BLaER1 treated with 17β-estradiol and CSF1 and Interleukin-3, amounts not matched to agents 10 nM and 100 nM (cell line): ENCODE measurements around the gene CHMP6.

Source experiments
- H3K27ac ChIP-seq, 11 experiments: shearing (Covaris generic); formaldehyde crosslinking; 2 replicates each; pipeline ENCODE4 v1.8.1; 2022
- H3K27me3 ChIP-seq, 11 experiments: shearing (Covaris generic); formaldehyde crosslinking; 2 replicates each; pipeline ENCODE4 v1.8.1; 2022
- H3K36me3 ChIP-seq, 11 experiments: shearing (Covaris generic); formaldehyde crosslinking; 2 replicates each; pipeline ENCODE4 v1.8.1; 2022
- H3K4me1 ChIP-seq, 10 experiments: shearing (Covaris generic); formaldehyde crosslinking; 2 replicates each; pipeline ENCODE4 v1.8.1; 2022
- H3K4me2 ChIP-seq, 11 experiments: shearing (Covaris generic); formaldehyde crosslinking; 2 replicates each; pipeline ENCODE4 v1.8.1; 2022
- H3K4me3 ChIP-seq, 10 experiments: shearing (Covaris generic); formaldehyde crosslinking; 2 replicates each; pipeline ENCODE4 v1.8.1; 2022
- H3K9ac ChIP-seq, 11 experiments: shearing (Covaris generic); formaldehyde crosslinking; 2 replicates each; pipeline ENCODE4 v1.8.1; 2022
- H3K9me3 ChIP-seq, 11 experiments: shearing (Covaris generic); formaldehyde crosslinking; replicated peaks in 1 of 11; 2 replicates each; pipeline ENCODE4 v1.8.1; 2022
- H4K20me1 ChIP-seq, 11 experiments: shearing (Covaris generic); formaldehyde crosslinking; 2 replicates each; pipeline ENCODE4 v1.8.1; 2022
- Cebpa-rat ChIP-seq, 11 experiments: shearing (Covaris generic); IDR thresholded peaks; 2 replicates each; pipeline ENCODE4 v1.8.1; 2022

CHMP6 gene

DNA sequence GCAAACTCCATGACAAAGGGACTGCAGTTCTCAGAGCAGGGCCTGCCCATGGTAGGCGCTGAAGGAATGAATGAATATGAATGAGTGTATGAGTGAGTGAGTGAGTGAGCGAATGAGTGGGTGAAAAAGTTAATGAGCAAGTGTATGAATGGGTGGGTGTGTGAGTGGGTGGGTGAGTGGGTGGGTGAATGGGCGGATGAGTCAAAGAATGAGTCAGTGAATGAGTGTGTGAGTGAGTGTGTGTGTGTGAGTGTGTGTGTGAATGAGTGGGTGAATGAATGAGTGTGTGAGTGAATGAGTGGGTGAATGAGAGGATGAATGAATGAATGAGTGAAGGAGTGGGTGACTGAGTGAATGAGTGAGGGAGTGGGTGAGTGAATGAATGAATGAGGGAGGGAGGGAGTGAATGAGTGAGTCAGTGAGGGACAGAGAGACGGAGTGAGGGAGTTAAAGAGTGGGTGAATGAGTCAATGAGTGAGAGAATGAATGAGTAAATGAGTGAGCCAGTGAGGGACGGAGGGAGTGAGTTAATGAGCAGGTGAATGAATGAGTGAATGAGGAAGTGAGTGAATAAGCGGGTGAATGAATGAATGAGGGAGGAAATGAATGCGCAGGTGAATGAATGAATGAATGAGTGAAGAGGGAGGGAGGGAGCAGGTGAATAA lies 11.1 kb upstream of the CHMP6 start:
- Histone ChIP-seq H3K9ac (no peak overlapping the region), H3K4me1 (peaks cover 0 to 24% (median 11%) of the 10 kb centered on the region in 10 experiments; a peak in 12 of 20 replicates), H3K9me3 (no peaks in the 10 kb centered on the region), H3K36me3 (no peaks in the 10 kb centered on the region), H3K27me3 (peaks cover 25 to 64% (median 51%) of the 10 kb centered on the region in 11 experiments), H4K20me1 (peaks cover 0 to 23% (median 0%) of the 10 kb centered on the region in 11 experiments; a peak in 5 of 22 replicates), H3K4me3 (no peak overlapping the region), H3K27ac (no peak overlapping the region), H3K4me2 (peak overlapping the region in 9 of 11 experiments; percentile 33 to 81 (median 54); a peak in 11 of 22 replicates)
- no peak for TF ChIP-seq Cebpa-rat (IDR thresholded peaks at IDR 0.05)

DNA sequence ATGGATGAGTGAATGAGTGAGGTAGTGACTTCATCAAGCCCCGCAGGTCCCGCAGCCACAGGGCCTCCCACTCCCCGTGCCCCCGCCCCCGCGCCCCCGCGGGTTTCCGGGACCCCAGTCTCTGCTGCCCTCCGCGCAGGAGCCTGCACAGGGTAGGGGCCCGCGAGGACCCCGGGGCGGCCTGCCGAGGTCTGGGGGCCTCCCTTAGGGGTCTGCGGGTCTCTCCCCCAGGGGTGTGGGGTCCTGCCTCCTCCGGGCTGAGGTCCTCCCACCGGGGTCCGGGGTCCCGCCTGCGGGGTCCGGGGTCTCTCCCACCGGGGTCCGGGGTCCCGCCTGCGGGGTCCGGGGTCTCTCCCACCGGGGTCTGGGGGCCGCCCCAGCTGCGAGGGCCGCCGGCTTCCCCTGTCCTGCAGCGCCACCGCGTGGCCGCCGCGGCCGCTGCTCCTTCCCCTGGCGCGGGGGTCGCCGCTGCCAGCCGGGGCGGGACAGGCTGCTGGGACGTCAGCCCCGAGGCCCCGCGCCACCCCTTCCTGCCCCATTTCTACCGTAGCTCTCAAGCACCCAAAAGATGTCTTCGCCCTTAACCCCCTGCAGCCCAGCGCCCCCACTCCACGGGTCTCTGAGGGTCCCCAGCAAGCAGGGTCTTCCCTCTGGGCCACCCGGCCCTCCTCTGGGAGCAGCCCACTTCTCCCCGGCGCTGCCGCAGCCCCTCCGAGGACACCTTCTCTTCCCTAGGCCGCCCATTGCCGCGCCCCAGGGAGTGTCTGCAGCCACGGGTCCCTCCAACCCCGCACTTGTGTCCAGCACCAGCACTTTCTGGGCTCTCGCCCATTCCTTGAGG lies 10.4 kb upstream of the CHMP6 start:
- Histone ChIP-seq H3K27me3 (peaks cover 32 to 71% (median 59%) of the 10 kb centered on the region in 11 experiments), H3K9ac (no peak overlapping the region; a peak in 1 of 22 replicates), H3K9me3 (no peaks in the 10 kb centered on the region), H3K36me3 (no peaks in the 10 kb centered on the region), H3K4me2 (peak overlapping the region; percentile 33 to 81 (median 54); a peak in 18 of 22 replicates), H4K20me1 (peaks cover 0 to 23% (median 0%) of the 10 kb centered on the region in 11 experiments; a peak in 5 of 22 replicates), H3K4me3 (0 out of 20 replicates have a peak overlapping the region, but pooled peaks of 1 of the 10 experiments have one; percentile 24), H3K27ac (no peak overlapping the region), H3K4me1 (peaks cover 5 to 29% (median 17%) of the 10 kb centered on the region in 10 experiments)
- TF ChIP-seq Cebpa-rat (IDR thresholded peaks at IDR 0.05) = no peak

DNA sequence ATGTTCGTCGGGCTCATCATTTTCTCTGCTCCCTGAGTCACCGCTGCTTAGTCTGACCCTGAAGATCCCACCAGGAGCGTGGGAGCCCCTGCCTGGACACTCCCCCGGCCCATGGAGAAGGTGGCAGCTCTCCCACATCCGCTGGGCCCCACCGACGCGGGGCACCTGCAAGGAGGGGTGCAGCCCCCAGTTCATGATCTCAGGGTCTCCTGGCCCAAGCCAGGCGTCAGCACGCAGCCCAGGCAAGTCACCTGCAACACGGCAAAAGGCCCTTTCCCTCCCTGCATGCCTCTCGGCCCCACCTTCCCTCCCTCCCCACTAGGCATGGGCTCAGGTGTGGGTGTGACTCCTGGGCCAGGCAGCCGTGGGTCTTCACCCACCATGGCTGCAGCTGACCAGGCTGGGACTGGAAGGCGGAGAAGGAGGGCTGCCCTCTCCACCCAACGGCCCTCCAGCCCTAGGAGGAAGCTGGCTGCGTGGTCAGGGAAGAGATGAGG lies 9.7 kb upstream of the CHMP6 start:
- no peak for TF ChIP-seq Cebpa-rat (IDR thresholded peaks at IDR 0.05)

DNA sequence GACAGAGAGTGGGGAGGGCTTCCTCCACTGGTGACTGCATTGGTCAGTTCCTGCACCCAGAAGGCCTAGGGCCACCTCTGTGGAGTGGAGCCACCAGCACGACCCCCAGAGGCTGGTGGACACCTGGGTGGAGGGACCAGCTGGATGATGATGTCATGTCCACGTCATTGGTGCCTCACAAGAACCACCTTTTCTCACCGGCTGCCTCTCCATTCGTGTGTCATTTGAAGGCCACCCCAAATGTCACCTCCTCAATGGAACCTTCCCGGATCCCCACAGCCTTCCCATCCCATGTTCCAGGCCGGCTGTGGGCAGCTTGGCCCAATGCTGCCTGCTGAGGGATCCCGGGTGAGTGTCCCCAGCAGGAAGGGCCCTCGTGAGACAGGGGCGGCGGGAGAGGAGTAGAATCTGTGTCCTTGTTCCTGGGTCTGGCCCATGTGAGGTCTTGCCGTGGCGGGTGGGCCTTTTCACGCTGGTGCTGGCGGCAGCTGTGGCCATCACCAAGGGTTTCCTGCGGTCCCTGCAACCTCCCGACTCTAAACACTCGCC lies 9.1 kb upstream of the CHMP6 start:
- TF ChIP-seq Cebpa-rat (IDR thresholded peaks at IDR 0.05) = no peak
- Histone ChIP-seq H3K27ac (no peak overlapping the region), H3K4me1 (peaks cover 17 to 41% (median 29%) of the 10 kb centered on the region in 10 experiments), H3K36me3 (no peaks in the 10 kb centered on the region), H4K20me1 (peaks cover 0 to 33% (median 10%) of the 10 kb centered on the region in 11 experiments; a peak in 12 of 22 replicates), H3K9me3 (no peaks in the 10 kb centered on the region), H3K4me3 (no peak overlapping the region), H3K4me2 (no peak overlapping the region), H3K9ac (no peak overlapping the region), H3K27me3 (peaks cover 40 to 84% (median 71%) of the 10 kb centered on the region in 11 experiments)

More for the DNA sequence above, 9.7 kb upstream of the CHMP6 start:
- H3K9ac ChIP-seq = no peak overlapping the region
- no peak overlapping the region for H3K4me3 ChIP-seq
- peaks cover 38 to 78% (median 66%) of the 10 kb centered on the region in 11 experiments for H3K27me3 ChIP-seq
- H3K36me3 ChIP-seq = no peaks in the 10 kb centered on the region
- H3K4me1 ChIP-seq = peaks cover 12 to 36% (median 24%) of the 10 kb centered on the region in 10 experiments
- H3K4me2 ChIP-seq = no peak overlapping the region
- no peak overlapping the region for H3K27ac ChIP-seq
- no peaks in the 10 kb centered on the region for H3K9me3 ChIP-seq
- H4K20me1 ChIP-seq = peaks cover 0 to 27% (median 5%) of the 10 kb centered on the region in 11 experiments; a peak in 9 of 22 replicates

DNA sequence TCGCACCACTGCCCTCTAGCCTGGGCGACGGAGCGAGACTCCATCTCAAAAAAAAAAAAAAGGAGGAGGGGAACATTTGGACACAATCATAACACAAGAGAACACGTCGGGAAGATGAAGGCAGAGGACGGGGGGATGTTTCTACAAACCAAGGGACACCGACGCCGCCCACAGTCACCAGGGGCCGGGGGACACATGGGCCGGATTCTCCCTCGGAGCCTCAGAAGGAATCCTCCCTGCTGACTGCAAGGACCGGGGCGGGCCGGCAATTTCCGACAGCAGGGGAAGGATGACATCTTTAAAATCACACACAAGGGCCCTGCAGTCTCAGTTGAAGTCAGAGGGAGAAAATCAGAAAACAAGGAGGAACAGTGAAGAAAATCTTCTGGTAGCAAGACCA lies 8.1 kb upstream of the CHMP6 start:
- Histone ChIP-seq H3K9ac (no peak overlapping the region), H3K4me1 (peaks cover 27 to 51% (median 38%) of the 10 kb centered on the region in 10 experiments), H3K4me3 (no peak overlapping the region), H3K27ac (no peak overlapping the region), H3K36me3 (no peaks in the 10 kb centered on the region), H3K9me3 (no peaks in the 10 kb centered on the region), H4K20me1 (peaks cover 0 to 42% (median 18%) of the 10 kb centered on the region in 11 experiments; a peak in 13 of 22 replicates), H3K4me2 (peak overlapping the region in 1 of 11 experiments; percentile 21; a peak in 1 of 22 replicates), H3K27me3 (peaks cover 51 to 94% (median 81%) of the 10 kb centered on the region in 11 experiments)
- no peak for TF ChIP-seq Cebpa-rat (IDR thresholded peaks at IDR 0.05)

DNA sequence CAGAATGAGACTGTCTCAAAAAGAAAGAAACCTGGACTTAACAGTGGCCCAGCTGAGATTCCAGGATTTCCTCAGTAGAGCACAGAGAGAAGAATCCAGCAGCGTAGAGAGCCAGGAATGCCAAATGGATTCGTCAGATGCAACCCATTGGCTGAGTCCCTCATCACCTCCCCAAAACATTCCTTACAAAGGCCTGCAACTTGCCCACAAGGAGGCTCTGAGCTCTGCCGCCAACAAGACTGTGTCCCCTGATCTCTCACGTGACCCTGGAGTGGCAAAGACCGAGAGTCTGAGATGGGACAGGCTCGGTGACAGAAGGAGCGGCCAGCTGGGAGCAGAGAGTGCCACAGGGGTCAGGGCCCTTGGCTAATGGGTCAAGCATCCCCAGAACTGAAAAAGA lies 6.9 kb upstream of the CHMP6 start:
- Histone ChIP-seq H3K27ac (no peak overlapping the region), H3K27me3 (peaks cover 63 to 99% (median 90%) of the 10 kb centered on the region in 11 experiments), H3K36me3 (no peaks in the 10 kb centered on the region), H4K20me1 (peaks cover 0 to 35% (median 18%) of the 10 kb centered on the region in 11 experiments; a peak in 13 of 22 replicates), H3K9me3 (no peaks in the 10 kb centered on the region), H3K4me1 (peaks cover 28 to 51% (median 37%) of the 10 kb centered on the region in 10 experiments), H3K4me2 (no peak overlapping the region), H3K9ac (no peak overlapping the region), H3K4me3 (no peak overlapping the region)
- TF ChIP-seq Cebpa-rat (IDR thresholded peaks at IDR 0.05) = no peak

DNA sequence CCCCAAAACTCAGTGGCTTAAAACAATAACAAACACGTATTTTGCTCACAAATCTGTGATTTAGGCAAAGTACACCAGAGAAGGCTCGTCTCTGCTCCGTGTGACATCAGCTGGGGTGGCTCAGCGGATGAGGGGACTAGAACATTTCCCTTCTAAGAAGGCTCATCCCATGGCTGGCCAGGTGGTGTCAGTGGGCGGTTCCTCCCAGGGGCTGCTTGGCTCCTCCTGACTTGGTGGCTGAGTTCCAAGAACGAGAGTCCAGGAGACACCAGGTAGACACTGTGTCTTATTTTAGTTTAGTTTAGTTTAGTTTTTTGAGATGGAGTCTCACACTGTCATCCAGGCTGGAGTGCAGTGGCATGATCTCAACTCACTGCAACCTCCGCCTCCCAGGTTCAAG lies 5.6 kb upstream of the CHMP6 start:
- Histone ChIP-seq H3K27me3 (peaks cover 68 to 99% (median 92%) of the 10 kb centered on the region in 11 experiments), H3K27ac (no peak overlapping the region), H4K20me1 (peaks cover 0 to 35% (median 18%) of the 10 kb centered on the region in 11 experiments; a peak in 12 of 22 replicates), H3K4me2 (peak overlapping the region in 10 of 11 experiments; percentile 73 to 90 (median 86); a peak in 14 of 22 replicates), H3K4me3 (no peak overlapping the region), H3K9ac (no peak overlapping the region; a peak in 1 of 22 replicates), H3K4me1 (peaks cover 30 to 45% (median 36%) of the 10 kb centered on the region in 10 experiments), H3K36me3 (no peaks in the 10 kb centered on the region), H3K9me3 (no peaks in the 10 kb centered on the region)
- TF ChIP-seq Cebpa-rat (IDR thresholded peaks at IDR 0.05) = no peak

DNA sequence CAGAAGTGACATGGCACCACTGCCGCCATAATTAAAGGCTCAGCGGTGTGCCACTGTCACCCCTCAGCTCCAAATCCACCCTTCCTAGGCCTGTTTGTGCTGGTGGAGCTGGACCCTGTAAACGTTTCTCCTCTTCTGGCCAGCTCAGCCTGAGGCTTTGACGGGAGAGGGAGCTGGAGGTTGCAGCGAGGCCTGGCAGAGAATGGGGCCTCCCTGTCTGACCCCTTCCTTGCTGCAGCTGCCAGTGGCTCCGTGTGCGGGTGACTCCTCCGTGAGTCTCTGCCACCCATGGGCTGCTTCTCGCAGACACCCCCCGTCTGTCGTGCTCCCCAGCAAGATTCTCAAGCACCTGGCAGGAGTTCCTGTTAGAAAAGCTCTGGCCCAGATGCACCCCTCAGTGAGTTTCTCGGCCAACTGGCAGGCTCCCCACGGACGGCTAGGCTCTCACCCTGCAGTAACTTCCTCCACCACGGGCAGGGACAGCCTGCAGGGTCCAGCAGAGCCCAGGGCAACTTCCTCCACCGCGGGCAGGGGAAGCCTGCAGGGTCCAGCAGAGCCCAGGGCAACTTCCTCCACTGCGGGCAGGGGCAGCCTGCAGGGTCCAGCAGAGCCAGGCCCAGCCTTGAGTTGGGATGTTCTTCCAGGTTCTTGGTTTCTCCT lies 4.7 kb upstream of the CHMP6 start:
- H3K4me3 ChIP-seq = peak overlapping the region in 6 of 10 experiments; percentile 8 to 30 (median 15); a peak in 6 of 20 replicates
- H3K4me2 ChIP-seq = peak overlapping the region; percentile 73 to 90 (median 85)
- H4K20me1 ChIP-seq = peaks cover 0 to 29% (median 18%) of the 10 kb centered on the region in 11 experiments; a peak in 12 of 22 replicates
- no peak overlapping the region for H3K27ac ChIP-seq
- H3K27me3 ChIP-seq = peaks cover 62 to 92% (median 87%) of the 10 kb centered on the region in 11 experiments
- no peak for TF ChIP-seq Cebpa-rat (IDR thresholded peaks at IDR 0.05)
- H3K9me3 ChIP-seq = no peaks in the 10 kb centered on the region
- peak overlapping the region in 7 of 11 experiments; percentile 20 to 56 (median 36); a peak in 8 of 22 replicates for H3K9ac ChIP-seq
- peaks cover 32 to 50% (median 36%) of the 10 kb centered on the region in 10 experiments for H3K4me1 ChIP-seq
- H3K36me3 ChIP-seq = no peaks in the 10 kb centered on the region
